Measurements from ENCODE around the gene BCAS2.

The BCAS2 gene

DNA sequence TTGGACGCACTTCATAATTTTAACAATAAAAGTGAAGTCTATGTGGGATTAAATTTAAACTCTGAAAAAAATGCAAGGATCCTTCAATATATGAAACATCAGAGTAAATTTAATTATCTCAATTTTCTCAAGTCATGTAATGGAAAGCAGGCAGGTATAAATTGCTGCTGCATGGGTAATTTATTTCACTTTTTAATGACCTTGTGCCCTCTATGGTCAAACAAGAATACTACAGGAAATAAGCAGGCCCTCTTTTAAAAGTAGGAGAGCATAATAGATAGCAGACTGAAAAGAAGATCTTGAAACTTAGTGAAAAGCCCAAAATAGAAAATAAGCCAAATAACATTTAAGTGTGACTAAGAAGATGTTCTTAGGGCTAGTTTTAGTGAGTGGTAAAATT is 22.9 kb downstream of the BCAS2 start:
- DNase-seq (ENCODE audit: low read depth): peak; percentile 3

DNA sequence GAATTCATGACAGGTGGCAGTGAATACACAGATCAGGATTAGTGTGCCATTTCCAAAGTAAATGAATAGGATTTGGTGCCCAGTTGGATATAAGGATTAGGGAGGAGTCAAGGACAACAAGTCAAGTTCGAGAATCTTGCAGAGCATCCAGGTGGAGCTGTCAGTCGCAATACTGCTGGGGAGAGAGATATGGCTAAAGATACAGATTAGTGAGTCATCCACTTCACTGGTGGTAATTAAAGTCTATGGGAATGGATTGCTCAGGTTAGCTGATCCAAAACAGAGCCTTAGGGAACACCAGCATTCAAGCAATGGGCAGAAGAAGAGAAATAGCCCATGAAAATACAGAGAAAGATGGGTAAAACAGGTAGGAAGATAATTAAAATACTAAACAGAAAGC is 26.8 kb downstream of the BCAS2 start:
- no peak for DNase-seq (ENCODE audit: low read depth)

DNA sequence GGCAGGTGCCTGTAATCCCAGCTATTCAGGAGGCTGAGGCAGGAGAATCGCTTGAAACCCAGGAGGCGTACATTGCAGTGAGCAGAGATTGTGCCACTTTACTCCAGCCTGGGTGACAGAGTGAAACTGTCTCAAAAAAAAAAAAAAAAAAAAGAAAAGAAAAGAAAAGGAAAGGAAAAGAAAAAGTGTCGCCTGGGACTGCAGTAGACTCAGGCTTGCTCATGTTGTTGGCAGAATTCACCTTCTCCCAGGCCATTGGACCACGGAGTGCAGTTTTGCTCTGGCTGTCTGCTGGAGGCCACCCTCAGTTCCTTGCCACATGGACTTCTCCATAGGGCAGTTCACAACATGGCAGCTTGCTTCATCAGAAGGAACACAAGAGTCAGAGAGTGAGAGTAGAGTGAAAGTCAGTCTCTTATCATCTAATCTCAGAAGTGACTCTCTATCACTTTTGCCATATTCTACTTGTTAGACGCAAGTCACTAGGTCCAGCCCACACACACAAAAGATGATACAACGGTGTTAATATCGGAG is 29.2 kb downstream of the BCAS2 start:
- no peak for DNase-seq (ENCODE audit: low read depth)

DNA sequence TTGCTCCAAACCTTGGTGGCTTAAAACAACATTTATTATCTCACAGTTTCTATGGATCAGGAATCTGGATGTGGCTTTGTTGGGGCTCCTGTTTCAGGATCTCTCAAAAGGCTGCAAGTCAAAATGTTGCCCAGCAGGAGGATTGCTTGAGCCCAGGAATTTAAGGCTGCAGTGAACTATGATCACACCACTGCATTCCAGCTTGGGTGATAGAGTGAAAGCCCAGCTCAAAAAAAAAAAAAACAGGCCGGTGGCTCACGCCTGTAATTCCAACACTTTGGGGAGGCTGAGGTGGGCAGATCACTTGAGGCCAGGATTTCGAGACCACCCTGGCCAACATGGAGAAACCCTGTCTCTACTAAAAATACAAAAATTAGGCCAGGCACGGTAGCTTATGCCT is 30.0 kb downstream of the BCAS2 start:
- no peak for DNase-seq (ENCODE audit: low read depth)

DNA sequence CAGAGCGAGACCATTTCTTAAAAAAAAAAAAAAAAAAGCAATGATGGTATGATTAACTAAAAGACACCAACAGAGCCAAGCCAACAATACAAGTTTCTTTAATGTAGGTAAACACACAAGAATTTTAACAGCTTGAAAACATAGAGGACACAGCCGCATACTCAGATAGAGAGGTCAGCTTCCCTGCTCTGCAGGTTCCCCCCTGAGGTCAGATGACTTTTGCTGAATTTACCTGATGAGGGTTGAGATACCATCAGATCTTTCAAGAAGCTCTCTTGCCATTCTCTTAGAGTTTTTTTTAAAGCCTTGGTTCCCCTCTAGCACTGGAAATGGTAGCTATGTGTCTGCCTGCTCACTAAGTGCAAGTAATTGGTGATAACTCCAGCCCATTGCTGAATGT is 31.1 kb downstream of the BCAS2 start:
- DNase-seq (ENCODE audit: low read depth): no peak

DNA sequence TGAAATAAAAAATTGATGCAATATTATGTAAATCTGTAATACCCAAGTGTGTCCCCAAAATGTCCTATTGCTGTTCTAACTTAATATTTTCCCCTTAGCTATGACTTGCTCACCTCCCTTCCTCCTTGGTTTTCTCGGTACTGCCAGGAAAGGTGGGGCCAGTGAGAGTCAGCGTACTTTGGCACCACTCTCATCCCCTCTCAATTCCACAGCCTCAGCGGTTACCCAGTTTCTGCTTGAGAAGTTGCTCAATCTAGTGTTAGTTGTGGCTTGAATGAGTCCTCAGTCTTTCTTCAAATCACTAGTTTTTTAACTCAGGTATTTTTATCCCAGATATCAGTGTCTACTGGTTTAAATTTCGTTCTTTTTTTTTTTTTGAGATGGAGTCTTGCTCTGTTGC is 32.3 kb downstream of the BCAS2 start:
- DNase-seq (ENCODE audit: low read depth): peak; percentile 8

DNA sequence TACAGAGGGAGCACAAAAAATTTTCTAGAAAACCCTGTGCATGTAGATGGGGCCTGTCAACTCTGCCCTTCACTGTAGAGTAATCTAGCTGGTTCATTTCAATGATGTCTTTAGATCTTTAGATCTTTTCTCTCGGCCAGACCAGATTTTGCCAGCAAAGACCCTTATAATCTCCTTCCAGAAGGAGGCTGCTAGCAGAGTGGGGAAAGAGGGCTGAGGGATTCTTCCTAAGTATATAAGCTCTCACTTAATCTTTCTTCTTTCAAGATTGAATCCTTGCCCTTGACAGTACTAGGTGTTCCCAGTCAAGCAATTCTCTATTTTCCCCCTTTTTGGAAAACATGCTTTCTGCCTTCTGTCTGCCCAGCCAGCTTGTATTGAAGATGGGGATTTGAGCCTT is 34.3 kb downstream of the BCAS2 start:
- DNase-seq (ENCODE audit: low read depth): no peak

DNA sequence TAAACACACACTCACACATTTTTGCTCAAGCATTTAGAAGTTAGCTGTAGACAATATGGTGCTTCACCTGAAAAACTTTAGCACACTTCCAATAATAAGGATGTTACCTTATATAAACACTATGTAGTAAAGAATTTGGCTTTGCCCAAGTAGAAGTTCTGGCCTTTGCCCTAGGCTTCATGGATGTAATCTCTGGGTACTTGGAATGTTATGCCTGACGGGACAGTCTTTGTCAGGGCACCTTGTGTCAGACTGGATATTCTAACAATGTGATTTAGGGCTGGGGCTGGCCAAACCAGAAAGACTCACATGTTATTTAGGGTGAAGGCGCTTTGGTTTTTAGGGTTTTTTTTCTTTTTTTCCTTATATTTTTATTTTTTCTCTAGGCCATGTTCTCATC is 35.6 kb downstream of the BCAS2 start:
- no peak for DNase-seq (ENCODE audit: low read depth)

DNA sequence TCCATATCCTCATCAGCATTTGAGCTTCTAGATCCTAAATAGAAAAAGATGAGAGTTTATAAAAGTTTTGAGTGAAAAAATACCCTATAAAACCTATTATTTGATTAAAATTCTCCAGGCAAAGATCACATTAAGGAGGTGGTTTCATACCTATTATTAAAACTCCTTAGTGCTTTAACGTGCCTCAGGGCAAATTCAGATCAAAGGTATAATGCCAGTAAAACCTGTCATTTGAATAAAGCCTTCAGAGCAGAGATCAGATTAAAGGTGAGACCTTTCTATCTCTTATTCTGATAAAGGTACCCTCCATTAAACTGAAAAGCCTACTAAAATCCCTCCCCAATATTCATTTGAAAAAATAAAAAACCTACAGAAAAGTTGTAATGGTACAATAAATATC is 36.1 kb downstream of the BCAS2 start:
- DNase-seq (ENCODE audit: low read depth): no peak

DNA sequence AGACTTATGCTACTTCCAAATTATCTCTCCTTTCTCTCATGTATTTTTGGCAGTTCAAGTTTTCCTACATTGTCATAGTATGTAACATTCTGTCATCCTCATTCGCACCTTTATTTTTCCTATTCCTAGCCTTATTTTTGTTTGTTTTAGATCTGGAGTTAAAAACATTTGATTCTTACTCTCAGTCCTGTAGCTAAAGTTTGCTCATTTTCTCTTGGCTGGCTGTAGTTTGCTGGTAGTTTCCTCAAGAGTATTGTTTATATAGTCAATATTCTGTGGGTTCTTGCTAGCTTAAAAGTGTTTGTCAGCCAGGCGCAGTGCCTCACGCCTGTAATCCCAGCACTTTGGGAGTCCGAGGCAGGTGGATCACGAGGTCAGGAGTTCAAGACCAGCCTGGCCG is 40.6 kb downstream of the BCAS2 start:
- DNase-seq (ENCODE audit: low read depth): no peak

DNA sequence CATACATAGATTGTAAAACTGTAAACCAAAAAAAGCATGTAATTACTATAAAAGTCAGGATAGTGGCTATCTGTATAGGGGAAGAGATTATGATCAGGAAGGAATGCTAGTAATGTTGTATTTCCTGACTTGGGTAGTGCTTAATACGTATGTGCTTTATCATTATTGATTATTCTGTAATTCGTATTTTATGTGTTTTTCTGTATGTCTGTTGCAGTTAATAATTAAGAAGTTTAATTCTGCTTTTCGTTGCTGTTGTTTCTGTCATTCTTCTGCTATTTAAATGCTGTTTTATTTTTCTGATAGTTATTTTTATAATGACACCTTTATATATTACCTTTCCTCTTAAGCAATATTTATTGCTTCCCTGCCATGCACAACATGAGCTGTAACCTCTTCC is 41.1 kb downstream of the BCAS2 start:
- no peak for DNase-seq (ENCODE audit: low read depth)

DNA sequence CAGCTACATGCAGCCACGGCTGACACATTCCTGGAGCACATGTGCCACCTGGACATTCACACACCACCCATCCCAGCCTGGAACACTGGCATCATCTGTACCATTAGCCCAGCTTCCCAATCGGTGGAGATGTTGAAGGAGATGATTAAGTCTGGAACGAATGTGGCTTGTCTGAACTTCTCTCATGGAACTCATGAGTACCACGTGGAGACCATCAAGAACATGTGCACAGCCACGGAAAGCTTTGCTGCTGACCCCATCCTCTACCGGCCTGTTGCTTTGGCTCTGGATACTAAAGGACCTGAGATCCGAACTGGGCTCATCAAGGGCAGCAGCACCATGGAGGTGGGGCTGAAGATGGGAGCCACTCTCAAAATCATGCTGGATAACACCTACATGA is 45.4 kb downstream of the BCAS2 start:
- DNase-seq (ENCODE audit: low read depth): no peak

DNA sequence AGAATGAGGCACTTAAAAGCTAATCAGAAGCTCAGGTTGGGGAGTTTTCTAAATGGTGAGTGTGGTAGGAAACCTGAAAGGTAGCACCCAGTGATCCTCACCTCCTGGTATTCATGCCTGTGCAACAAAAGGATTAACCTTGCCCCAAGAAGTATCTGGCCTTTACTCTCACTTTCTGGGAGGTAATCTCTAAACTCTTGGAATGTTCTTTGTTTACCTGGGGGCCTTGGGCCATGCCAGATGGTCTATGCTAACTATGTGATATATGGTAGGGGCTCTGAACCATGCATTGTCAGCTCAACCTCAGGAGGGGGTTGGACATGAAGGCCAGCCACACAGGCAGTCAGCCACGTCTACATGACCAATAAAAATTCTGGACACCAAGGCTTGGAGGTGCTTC is 46.0 kb downstream of the BCAS2 start:
- DNase-seq (ENCODE audit: low read depth): no peak

DNA sequence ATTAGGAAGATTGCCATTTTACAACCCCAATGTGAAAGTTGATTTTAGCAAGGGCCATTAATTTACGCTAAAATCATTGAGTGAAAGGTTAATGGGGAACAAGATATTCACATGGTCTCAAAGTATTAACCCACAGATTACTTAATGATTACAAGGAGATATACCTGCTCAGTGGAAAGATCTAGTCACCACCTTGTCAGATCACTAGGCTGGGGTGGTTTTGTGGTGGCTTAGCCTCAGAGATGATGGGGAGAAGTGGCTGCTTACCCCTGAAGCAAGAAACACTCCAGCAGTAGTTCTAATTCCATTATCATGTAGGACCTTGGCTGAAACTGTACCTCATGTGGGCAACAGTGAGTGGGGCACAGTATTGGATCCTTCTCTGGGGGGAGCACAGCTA is 50.3 kb downstream of the BCAS2 start:
- DNase-seq (ENCODE audit: low read depth): no peak

DNA sequence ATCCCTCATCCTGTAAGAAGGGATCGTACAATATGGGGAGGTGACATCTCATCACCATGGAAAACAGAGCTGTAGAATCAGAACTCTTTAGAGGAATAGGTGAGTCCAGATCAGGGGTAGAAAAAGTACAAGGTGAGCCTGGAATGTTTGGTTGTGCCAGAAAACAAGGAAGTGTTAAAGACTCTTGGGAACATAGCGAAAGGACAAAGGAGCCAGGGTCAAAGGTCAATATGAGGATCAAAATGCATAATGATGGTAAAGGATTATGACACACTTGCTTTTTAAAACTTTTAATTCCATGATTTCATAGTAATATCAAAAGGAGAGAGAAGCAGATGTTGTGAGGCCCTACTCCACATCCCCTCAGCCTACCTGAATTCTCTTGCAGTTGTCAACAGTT is 51.2 kb downstream of the BCAS2 start:
- no peak for DNase-seq (ENCODE audit: low read depth)

DNA sequence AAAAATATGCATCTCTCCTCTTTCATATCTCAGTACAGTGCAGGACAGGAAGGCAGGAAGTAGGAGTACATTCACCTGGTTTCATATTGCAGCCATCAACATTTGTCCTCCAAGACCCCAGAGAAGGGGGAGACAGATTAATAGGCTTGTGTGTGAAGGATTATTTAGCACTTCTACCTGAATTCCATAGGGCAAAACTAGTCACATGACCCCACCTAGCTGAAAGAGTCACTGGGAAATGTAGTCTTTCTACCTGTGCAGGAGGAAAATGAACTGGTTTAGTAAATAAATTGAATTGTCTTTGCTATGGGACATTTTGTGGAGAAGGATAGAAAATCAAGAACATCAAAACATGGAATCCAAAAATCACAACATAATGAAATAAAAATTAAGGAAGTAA is 56.5 kb downstream of the BCAS2 start:
- no peak for DNase-seq (ENCODE audit: low read depth)

DNA sequence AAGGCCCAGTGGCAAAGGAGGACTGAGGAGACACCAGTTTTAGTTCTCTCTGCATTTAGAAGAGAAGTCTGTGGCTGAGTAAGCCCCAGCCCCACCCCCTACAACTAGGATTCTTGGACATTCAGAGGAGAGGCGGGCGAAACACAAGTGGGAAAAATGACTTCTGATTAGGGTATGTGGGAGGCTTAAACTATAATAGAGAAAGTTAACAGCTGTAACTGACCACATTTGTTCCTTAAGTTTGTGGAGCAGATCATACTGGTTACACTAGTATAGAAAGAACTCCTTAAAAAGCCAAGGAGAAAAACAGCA is 59.2 kb downstream of the BCAS2 start:
- DNase-seq (ENCODE audit: low read depth): no peak

DNA sequence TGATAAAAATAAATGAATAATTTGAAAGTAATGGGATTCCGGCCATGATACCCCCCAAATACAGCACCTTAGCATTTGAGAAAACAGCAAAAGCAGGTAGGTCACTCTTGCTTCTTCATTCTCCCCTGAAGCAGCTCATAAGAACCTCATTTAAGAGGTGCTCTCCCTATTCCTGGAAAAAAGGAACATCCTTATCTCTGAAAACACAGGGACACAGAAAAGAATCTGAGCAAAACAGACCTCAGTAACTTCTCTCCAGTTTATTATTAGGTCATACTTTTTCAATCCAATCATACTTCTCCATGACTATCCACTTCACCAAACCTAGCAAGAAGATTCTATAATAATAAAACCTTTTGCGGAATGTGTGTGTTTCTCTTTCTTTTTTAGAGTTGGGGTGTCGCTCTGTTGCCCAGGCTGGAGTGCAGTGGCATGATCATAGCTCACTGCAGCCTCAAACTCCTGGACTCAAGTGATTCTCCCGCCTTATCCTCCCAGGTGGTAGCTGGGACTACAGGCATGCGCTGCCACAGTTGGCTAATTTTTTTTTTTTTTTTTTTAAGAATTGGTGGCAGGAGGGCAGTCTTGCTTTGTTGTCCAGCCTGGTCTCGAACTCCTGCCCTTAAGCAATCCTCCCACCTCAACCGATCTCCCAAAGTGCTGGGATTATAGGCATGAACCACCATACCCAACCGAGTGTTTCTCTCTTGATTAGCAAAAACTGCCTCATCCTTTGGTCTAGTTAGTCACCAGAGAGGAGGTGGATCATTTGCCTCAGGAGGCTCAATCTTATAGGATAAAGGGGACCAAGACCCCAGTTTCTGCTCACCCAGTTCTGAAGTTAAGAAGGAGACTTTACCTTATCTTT is 59.8 kb downstream of the BCAS2 start:
- no peak for DNase-seq (ENCODE audit: low read depth)

Data from iris pigment epithelial cell (primary cell).